SU-DHL-6 (cell line): ENCODE measurements around the gene SH2B2.

ENCODE experiments used
- EZH2phosphoT487 ChIP-seq: fragments of 200-600 bp; sonication (generic), shearing (Covaris generic); conservative IDR thresholded peaks from 2 replicates; pipeline ENCODE4 v1.6.1; 2018; ENCODE audit warnings: mild to moderate bottlenecking, antibody characterized with exemption, low read length, moderate library complexity, mixed read lengths
- TF ChIP-seq, protein P1 (sequence below): fragments of 200-600 bp; sonication (generic); IDR thresholded peaks from one replicate; pipeline ENCODE4 v1.5.1; 2017; ENCODE audit warnings: antibody characterized with exemption, mild to moderate bottlenecking, low read length, moderate library complexity; ENCODE audit not compliant: insufficient read depth, poor library complexity, severe bottlenecking

GRCh38 chr7:102272917-102273748 is 13.5 kb upstream of the SH2B2 start:
- TF ChIP-seq, protein P1, sequence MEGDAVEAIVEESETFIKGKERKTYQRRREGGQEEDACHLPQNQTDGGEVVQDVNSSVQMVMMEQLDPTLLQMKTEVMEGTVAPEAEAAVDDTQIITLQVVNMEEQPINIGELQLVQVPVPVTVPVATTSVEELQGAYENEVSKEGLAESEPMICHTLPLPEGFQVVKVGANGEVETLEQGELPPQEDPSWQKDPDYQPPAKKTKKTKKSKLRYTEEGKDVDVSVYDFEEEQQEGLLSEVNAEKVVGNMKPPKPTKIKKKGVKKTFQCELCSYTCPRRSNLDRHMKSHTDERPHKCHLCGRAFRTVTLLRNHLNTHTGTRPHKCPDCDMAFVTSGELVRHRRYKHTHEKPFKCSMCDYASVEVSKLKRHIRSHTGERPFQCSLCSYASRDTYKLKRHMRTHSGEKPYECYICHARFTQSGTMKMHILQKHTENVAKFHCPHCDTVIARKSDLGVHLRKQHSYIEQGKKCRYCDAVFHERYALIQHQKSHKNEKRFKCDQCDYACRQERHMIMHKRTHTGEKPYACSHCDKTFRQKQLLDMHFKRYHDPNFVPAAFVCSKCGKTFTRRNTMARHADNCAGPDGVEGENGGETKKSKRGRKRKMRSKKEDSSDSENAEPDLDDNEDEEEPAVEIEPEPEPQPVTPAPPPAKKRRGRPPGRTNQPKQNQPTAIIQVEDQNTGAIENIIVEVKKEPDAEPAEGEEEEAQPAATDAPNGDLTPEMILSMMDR, result no peak
- TF ChIP-seq EZH2phosphoT487, result no peak
